ENCODE measurements around the gene GPBP1. TPM values are rescaled to one million over a fixed set of nuclear protein-coding genes. Genes with fewer than 3 reads are reported as not detected.

The GPBP1 gene, protein sequence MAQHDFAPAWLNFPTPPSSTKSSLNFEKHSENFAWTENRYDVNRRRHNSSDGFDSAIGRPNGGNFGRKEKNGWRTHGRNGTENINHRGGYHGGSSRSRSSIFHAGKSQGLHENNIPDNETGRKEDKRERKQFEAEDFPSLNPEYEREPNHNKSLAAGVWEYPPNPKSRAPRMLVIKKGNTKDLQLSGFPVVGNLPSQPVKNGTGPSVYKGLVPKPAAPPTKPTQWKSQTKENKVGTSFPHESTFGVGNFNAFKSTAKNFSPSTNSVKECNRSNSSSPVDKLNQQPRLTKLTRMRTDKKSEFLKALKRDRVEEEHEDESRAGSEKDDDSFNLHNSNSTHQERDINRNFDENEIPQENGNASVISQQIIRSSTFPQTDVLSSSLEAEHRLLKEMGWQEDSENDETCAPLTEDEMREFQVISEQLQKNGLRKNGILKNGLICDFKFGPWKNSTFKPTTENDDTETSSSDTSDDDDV
- total RNA-seq (2014; rRNA removed; shearing (Covaris generic)): 77.0 and 96.6 TPM in 2 replicates
- 99.2 and 109 TPM in 2 replicates for total RNA-seq (2022)
- Bru-seq, nascent RNA: percentile 94 among the genes with signal in this experiment
- percentile 89 among the genes with signal in this experiment for BruChase-seq, experiment 1, labeled RNA remaining after a 6-hour chase
- BruChase-seq, experiment 2, labeled RNA remaining after a 2-hour chase: percentile 92 among the genes with signal in this experiment
- long read RNA-seq, full-length matches to known transcripts: 105 of 284 reads
- long read RNA-seq, partial matches to known transcripts: 13 of 284 reads
- long read RNA-seq, other reads (novel, unspliced or antisense): 166 of 284 reads

DNA sequence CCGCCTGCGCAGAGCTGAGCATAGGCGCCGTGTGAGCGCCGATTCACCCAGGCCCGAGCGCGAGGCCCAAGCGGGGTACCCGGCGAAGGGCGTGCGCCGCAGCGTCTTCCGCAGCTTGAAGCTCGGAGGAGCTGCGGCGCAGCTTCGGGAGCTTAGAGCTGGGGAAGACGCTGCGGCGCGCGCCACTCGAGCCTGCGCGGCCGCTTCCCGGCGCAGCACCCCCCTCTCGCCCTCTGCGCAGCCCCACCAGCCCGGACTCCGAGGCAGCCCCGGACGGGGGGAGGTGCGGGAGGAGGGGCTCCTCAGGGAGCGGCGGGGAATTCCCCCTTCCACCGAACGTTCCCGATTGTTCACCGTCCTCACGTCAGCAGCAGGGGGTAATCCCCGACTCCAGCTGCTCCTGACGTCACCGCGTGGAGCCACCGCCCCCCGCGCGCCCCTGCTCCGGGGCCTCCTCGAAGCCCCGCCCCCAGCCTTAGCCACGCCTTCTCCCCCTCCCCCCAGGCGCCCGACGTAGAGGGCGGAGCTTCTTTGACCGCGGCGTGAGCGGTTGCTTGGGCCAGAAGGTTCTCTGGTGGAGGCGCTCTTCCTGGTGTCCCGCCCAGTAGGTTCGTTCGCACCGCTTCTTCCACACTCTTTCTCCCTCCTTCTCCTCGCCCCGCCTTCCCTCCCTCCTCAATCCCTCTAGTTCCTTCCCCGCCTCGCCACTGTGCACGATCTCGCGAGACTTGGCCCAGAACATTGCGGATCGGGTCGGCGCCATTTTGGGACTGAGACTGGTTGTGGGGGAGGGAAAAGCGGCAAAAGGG is at the start of gene GPBP1:
TSS of gene GPBP1 (plus strand) at position 741 of the 809 bp plus-strand sequence. CDS start 40,072 bp downstream, outside the sequence.
- ChIA-PET CTCF (ENCODE audit: unreplicated experiment) (interaction anchor here (0.5 to 1.1 kb wide), 4 partner anchors 15 to 680 kb away, joined by 3 to 5 read pairs (median 3); no protein-coding TSS in a partner anchor), POLR2A (interaction anchor here (0.5 to 1.1 kb wide), 12 partner anchors 10 to 1176 kb away, joined by 3 to 9 read pairs (median 4); partner anchors contain the start of gene SETD9)
- no TSS peak for BruUV-seq (replicated peaks)
- intact Hi-C loops (cut with micrococcal nuclease; ENCODE audit: unreplicated experiment): loop anchor here (1.0 to 10.0 kb wide), 6 partner anchors 15 to 489 kb away; partner anchors contain the start of genes MAP3K1 and SETD9
- peaks cover 11% of the 10 kb centered on the region for H3K4me1 ChIP-seq (ENCODE audit: insufficient read depth, low read length, poor library complexity, severe bottlenecking)
- H3K9me3 ChIP-seq (ENCODE audit: low read length): no peaks in the 10 kb centered on the region
- TF ChIP-seq EZH2phosphoT487 (IDR thresholded peaks at IDR 0.05; ENCODE audit: borderline replicate concordance, low read depth, low read length): no peak
- TF ChIP-seq, protein P1, sequence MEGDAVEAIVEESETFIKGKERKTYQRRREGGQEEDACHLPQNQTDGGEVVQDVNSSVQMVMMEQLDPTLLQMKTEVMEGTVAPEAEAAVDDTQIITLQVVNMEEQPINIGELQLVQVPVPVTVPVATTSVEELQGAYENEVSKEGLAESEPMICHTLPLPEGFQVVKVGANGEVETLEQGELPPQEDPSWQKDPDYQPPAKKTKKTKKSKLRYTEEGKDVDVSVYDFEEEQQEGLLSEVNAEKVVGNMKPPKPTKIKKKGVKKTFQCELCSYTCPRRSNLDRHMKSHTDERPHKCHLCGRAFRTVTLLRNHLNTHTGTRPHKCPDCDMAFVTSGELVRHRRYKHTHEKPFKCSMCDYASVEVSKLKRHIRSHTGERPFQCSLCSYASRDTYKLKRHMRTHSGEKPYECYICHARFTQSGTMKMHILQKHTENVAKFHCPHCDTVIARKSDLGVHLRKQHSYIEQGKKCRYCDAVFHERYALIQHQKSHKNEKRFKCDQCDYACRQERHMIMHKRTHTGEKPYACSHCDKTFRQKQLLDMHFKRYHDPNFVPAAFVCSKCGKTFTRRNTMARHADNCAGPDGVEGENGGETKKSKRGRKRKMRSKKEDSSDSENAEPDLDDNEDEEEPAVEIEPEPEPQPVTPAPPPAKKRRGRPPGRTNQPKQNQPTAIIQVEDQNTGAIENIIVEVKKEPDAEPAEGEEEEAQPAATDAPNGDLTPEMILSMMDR (conservative IDR thresholded peaks at IDR 0.05; ENCODE audit: low read length): peak; percentile 3; the same call in 1 of the 2 replicates
- peak within 1 kb of the TSS; percentile 93 for H3K27ac ChIP-seq (ENCODE audit: low read depth, low read length, poor library complexity, severe bottlenecking)
- H3K4me3 ChIP-seq (ENCODE audit: low read depth, low read length, poor library complexity, severe bottlenecking): peak within 1 kb of the TSS; percentile 93
- H3K79me2 ChIP-seq (ENCODE audit: insufficient read depth, low read depth, low read length): peaks cover 60% of the 10 kb centered on the region
- H4K20me1 ChIP-seq (ENCODE audit: insufficient read depth, low read length): peaks cover 36% of the 10 kb centered on the region
- no peaks in the 10 kb centered on the region for H3K9me2 ChIP-seq (ENCODE audit: insufficient read depth, low read length)
- peaks cover 32% of the 10 kb centered on the region for H3K36me3 ChIP-seq (ENCODE audit: insufficient read depth, low read length)
- DNase-seq (ENCODE audit: low spot score): peak; percentile 96
- peak within 1 kb of the TSS; percentile 97 for H2AFZ ChIP-seq (ENCODE audit: low read length)
- H3K4me2 ChIP-seq (ENCODE audit: low read length): peak within 1 kb of the TSS; percentile 99

DNA sequence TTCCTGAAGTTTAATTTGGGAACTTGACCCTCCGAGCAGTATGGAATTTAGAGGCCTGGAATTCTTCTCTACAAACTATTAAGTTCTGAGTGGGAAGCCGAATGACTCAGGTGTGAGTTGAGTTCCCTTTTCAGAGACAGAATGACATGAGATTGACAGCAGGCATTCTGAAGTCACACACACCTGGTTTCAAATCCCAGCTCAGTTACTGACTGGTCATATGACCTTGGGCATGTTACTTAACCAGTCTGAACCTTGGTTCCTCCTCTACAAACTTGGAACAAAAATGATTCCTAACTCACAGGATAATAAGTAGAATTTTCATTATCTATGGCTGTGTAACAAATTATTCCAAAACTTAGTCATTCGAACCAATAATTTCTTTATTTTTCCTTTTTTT is 45.5 kb upstream of the GPBP1 start:
- Histone ChIP-seq H3K27ac (ENCODE audit: low read depth, low read length, poor library complexity, severe bottlenecking) (no peak overlapping the region), H2AFZ (ENCODE audit: low read length) (no peak overlapping the region), H3K9me3 (ENCODE audit: low read length) (no peaks in the 10 kb centered on the region), H3K36me3 (ENCODE audit: insufficient read depth, low read length) (no peaks in the 10 kb centered on the region), H3K4me2 (ENCODE audit: low read length) (no peak overlapping the region), H3K9me2 (ENCODE audit: insufficient read depth, low read length) (no peaks in the 10 kb centered on the region), H3K4me3 (ENCODE audit: low read depth, low read length, poor library complexity, severe bottlenecking) (no peak overlapping the region), H3K4me1 (ENCODE audit: insufficient read depth, low read length, poor library complexity, severe bottlenecking) (no peaks in the 10 kb centered on the region), H4K20me1 (ENCODE audit: insufficient read depth, low read length) (no peaks in the 10 kb centered on the region), H3K79me2 (ENCODE audit: insufficient read depth, low read depth, low read length) (no peaks in the 10 kb centered on the region)
- intact Hi-C loops (cut with micrococcal nuclease; ENCODE audit: unreplicated experiment): no loop called here
- BruUV-seq (replicated peaks): no TSS peak
- DNase-seq (ENCODE audit: low spot score): no peak
- CTCF ChIA-PET (ENCODE audit: unreplicated experiment): no interaction called here
- POLR2A ChIA-PET: no interaction called here
- TF ChIP-seq EZH2phosphoT487 (IDR thresholded peaks at IDR 0.05; ENCODE audit: borderline replicate concordance, low read depth, low read length): no peak
- TF ChIP-seq, protein P1 (conservative IDR thresholded peaks at IDR 0.05; ENCODE audit: low read length): no peak
